GM19372 (cell line): ENCODE data around the gene NOS1AP.
A peak's percentile ranks its signal among the peaks of the same experiment; 100 is the strongest.

Experiments used
- ATAC-seq: cut with Tn5 transposase; IDR thresholded peaks from one replicate; pipeline ENCODE4 v1.9.1; 2021; ENCODE audit warnings: mild to moderate bottlenecking, low read depth, moderate library complexity; ENCODE audit not compliant: unreplicated experiment

The NOS1AP gene

GRCh38 chr1:162135271-162135775, 65.8 kb downstream of the NOS1AP start:
- no peak for ATAC-seq

GRCh38 chr1:162136760-162137159, 67.3 kb downstream of the NOS1AP start:
- ATAC-seq, result no peak

- no peak for ATAC-seq
Observed at GRCh38 chr1:162137179-162137960, 67.9 kb downstream of the NOS1AP start.

- ATAC-seq, result no peak
Observed at GRCh38 chr1:162138112-162138511, 68.6 kb downstream of the NOS1AP start.

- ATAC-seq, result no peak
Observed at GRCh38 chr1:162138599-162139181, 69.2 kb downstream of the NOS1AP start.

- no peak for ATAC-seq
Observed at GRCh38 chr1:162139211-162139610, 69.7 kb downstream of the NOS1AP start.

- no peak for ATAC-seq
Observed at GRCh38 chr1:162141281-162142054, 72.0 kb downstream of the NOS1AP start.

GRCh38 chr1:162142968-162143367, 73.5 kb downstream of the NOS1AP start:
- no peak for ATAC-seq

GRCh38 chr1:162144268-162144667, 74.8 kb downstream of the NOS1AP start:
- no peak for ATAC-seq

GRCh38 chr1:162144853-162145252, 75.4 kb downstream of the NOS1AP start:
- ATAC-seq, result no peak

GRCh38 chr1:162145280-162145965, 75.9 kb downstream of the NOS1AP start:
- no peak for ATAC-seq

- ATAC-seq, result no peak
Observed at GRCh38 chr1:162145966-162146696, 76.6 kb downstream of the NOS1AP start.

GRCh38 chr1:162147760-162148159, 78.3 kb downstream of the NOS1AP start:
- no peak for ATAC-seq

GRCh38 chr1:162150112-162150511, 80.6 kb downstream of the NOS1AP start:
- ATAC-seq, result no peak

GRCh38 chr1:162151900-162152829, 82.7 kb downstream of the NOS1AP start:
- ATAC-seq, result peak; percentile 77

GRCh38 chr1:162153374-162153773, 83.9 kb downstream of the NOS1AP start:
- no peak for ATAC-seq

GRCh38 chr1:162157469-162157868, 88.0 kb downstream of the NOS1AP start:
- no peak for ATAC-seq

- ATAC-seq, result no peak
Observed at GRCh38 chr1:162158624-162159271, 89.3 kb downstream of the NOS1AP start.
